GM12878 (cell line): Measurements from ENCODE around the gene IMPG2. TPM values are rescaled to one million over a fixed set of nuclear protein-coding genes. Genes with fewer than 3 reads are reported as not detected.
A peak's percentile ranks its signal among the peaks of the same experiment; 100 is the strongest.

Experiments
- ATAC-seq: fragments of 200-7000 bp; cut with Tn5 transposase; 3 replicates; pipeline ENCODE4 v1.9.1; 2020; ENCODE audit warnings: mild to moderate bottlenecking, moderate library complexity
- BruUV-seq: library from RNA; stranded (reverse); fragments of 400-500 nt; replicated peaks from 2 replicates; lab custom pipeline; 2021; lab: Mats Ljungman, UMichigan
- CTCF ChIA-PET: fragments of 300-600 bp; sonication (Branson Sonifier 250); formaldehyde crosslinking; extraction: SDS; loops from one replicate; lab custom pipeline; 2021; ENCODE audit warnings: inconsistent platforms; lab: Yijun Ruan, JAX
- POLR2A ChIA-PET: fragments of 350-600 bp; formaldehyde crosslinking; extraction: SDS; loops from one replicate; lab custom pipeline; 2021; ENCODE audit warnings: inconsistent platforms; lab: Charles Lee
- RAD21 ChIA-PET: fragments of 300-600 bp; sonication (Branson Sonifier 250); formaldehyde crosslinking; loops from one replicate; lab custom pipeline; 2023; ENCODE audit warnings: antibody characterized with exemption; ENCODE audit not compliant: unreplicated experiment; lab: Charles Lee
- SMC1A ChIA-PET: fragments of 300-600 bp; sonication (Branson Sonifier 250); formaldehyde crosslinking; loops from one replicate; lab custom pipeline; 2023; ENCODE audit not compliant: unreplicated experiment, uncharacterized antibody; lab: Charles Lee
- DNase-seq: peaks from one replicate; pipeline ENCODE4 v3.0.0-alpha.2; 2011; ENCODE audit warnings: low read depth, low spot score
- FAIRE-seq: peaks from 3 replicates; lab custom pipeline; 2011; peaks lifted over from hg19 to GRCh38; lab: Jason Lieb, UNC
- H2AFZ ChIP-seq: 2 replicates; pipeline ENCODE4 v1.6.0; 2011; ENCODE audit warnings: low read depth, low read length, control low read depth; ENCODE audit not compliant: control insufficient read depth
- H3K27ac ChIP-seq: 2 replicates; pipeline ENCODE4 v1.5.1; 2011; ENCODE audit warnings: control low read depth; ENCODE audit not compliant: control insufficient read depth, insufficient read depth
- H3K27me3 ChIP-seq, 2 experiments: replicated peaks in 1 of 2; 2 replicates each; pipeline versions ENCODE4 v1.6.0 to v1.6.1; 2011; ENCODE audit warnings: low read length in 1 of 2; ENCODE audit not compliant: control insufficient read depth in 2 of 2, insufficient read depth in 2 of 2
- H3K36me3 ChIP-seq, 2 experiments: 2 replicates each; pipeline ENCODE4 v1.5.1; 2011; ENCODE audit warnings: low read length in 1 of 2; ENCODE audit not compliant: control insufficient read depth in 2 of 2, insufficient read depth in 2 of 2
- H3K4me1 ChIP-seq: 2 replicates; pipeline ENCODE4 v1.6.1; 2011; ENCODE audit warnings: mild to moderate bottlenecking, low read length, moderate library complexity, mixed read lengths; ENCODE audit not compliant: control insufficient read depth, insufficient read depth
- H3K4me2 ChIP-seq: 2 replicates; pipeline ENCODE4 v1.6.0; 2011; ENCODE audit warnings: control low read depth; ENCODE audit not compliant: control insufficient read depth, insufficient read depth
- H3K4me3 ChIP-seq: fragments of 200-600 bp; sonication (generic); 2 replicates; pipeline ENCODE4 v1.5.1; 2016
- H3K79me2 ChIP-seq: 2 replicates; pipeline ENCODE4 v1.6.0; 2011; ENCODE audit warnings: low read length; ENCODE audit not compliant: control insufficient read depth, insufficient read depth
- H3K9ac ChIP-seq: 2 replicates; pipeline ENCODE4 v1.8.0; 2011; ENCODE audit warnings: low read length, control low read depth, mixed read lengths; ENCODE audit not compliant: control insufficient read depth, insufficient read depth
- H3K9me3 ChIP-seq: replicated peaks from 3 replicates; pipeline ENCODE4 v1.5.1; 2011; ENCODE audit warnings: mild to moderate bottlenecking, low read length; ENCODE audit not compliant: control insufficient read depth, insufficient read depth
- H4K20me1 ChIP-seq: 2 replicates; pipeline ENCODE4 v1.6.0; 2011; ENCODE audit not compliant: control insufficient read depth, insufficient read depth
- CEBPB ChIP-seq, 2 experiments: fragments of 150-350 bp in 1 of 2; IDR thresholded peaks; 2 replicates each; pipeline ENCODE4 v1.6.1; 2012 to 2014; ENCODE audit warnings: low read depth in 2 of 2, low read length in 2 of 2, borderline replicate concordance in 1 of 2, inconsistent platforms in 1 of 2
- CREB1 ChIP-seq: IDR thresholded peaks from 2 replicates; pipeline ENCODE4 v1.6.1; 2012; ENCODE audit warnings: low read depth, mild to moderate bottlenecking, inconsistent platforms
- GATAD2B ChIP-seq: fragments of 450-650 bp; conservative IDR thresholded peaks from 2 replicates; pipeline ENCODE4 v1.6.1; 2017; ENCODE audit warnings: low read depth, mild to moderate bottlenecking, moderate library complexity
- HCFC1 ChIP-seq: fragments of 150-350 bp; IDR thresholded peaks from 2 replicates; pipeline ENCODE4 v1.6.1; 2014; ENCODE audit warnings: low read length
- JUNB ChIP-seq: IDR thresholded peaks from 2 replicates; pipeline ENCODE4 v1.6.1; 2016; ENCODE audit warnings: antibody characterized with exemption, mild to moderate bottlenecking
- NFYA ChIP-seq: IDR thresholded peaks from 2 replicates; pipeline ENCODE4 v1.6.1; 2011; ENCODE audit warnings: low read depth, mild to moderate bottlenecking, low read length, improper control_type of control experiment, borderline replicate concordance
- NRF1 ChIP-seq: conservative IDR thresholded peaks from 2 replicates; pipeline ENCODE4 v1.6.1; 2011; ENCODE audit warnings: mild to moderate bottlenecking, low read depth, low read length, improper control_type of control experiment
- SMAD5 ChIP-seq: IDR thresholded peaks from 2 replicates; pipeline ENCODE4 v1.6.1; 2016; ENCODE audit warnings: antibody characterized with exemption, low read depth
- SMARCA5 ChIP-seq: fragments of 450-650 bp; IDR thresholded peaks from 2 replicates; pipeline ENCODE4 v1.6.1; 2017; ENCODE audit warnings: mild to moderate bottlenecking
- SREBF1 ChIP-seq: IDR thresholded peaks from 2 replicates; pipeline ENCODE4 v1.6.1; 2012; ENCODE audit warnings: mild to moderate bottlenecking, low read length
- YBX1 ChIP-seq: fragments of 450-650 bp; IDR thresholded peaks from 2 replicates; pipeline ENCODE4 v1.6.1; 2016; ENCODE audit warnings: antibody characterized with exemption
- ZNF274 ChIP-seq: IDR thresholded peaks from one replicate; pipeline ENCODE4 v1.8.0; 2011; ENCODE audit not compliant: insufficient read length, insufficient read depth
- WGBS: methylation state at CpG from one replicate; pipeline ENCODE4 v1.1.6; 2016; ENCODE audit warnings: low lambda C conversion rate; ENCODE audit not compliant: insufficient replicate concordance, insufficient coverage; ENCODE audit errors: missing lambda C conversion rate; 5-methylcytosine and 5-hydroxymethylcytosine counted together
- in situ Hi-C: fragments of 300-500 bp; cut with MboI; formaldehyde crosslinking; loops from 9 replicates; pipeline ENCODE4 v1.14.3; 2018; ENCODE audit warnings: mixed read lengths
- intact Hi-C: fragments of 100-400 bp; cut with micrococcal nuclease; formaldehyde crosslinking; loops from one replicate; pipeline ENCODE4 v1.14.2; 2022; ENCODE audit not compliant: unreplicated experiment
- polyA plus RNA-seq, 11 experiments: library from polyadenylated mRNA; depleted of rRNA in 4 of 11; unstranded in 6 of 11; stranded (reverse) in 5 of 11; fragments of >200 nt; fragmentation: Nextera tagmentation in 4 of 11; fragmentation: Illumina TruSeq in 1 of 11; extraction: Ambion mirVana in 4 of 11; extraction: Trizol in 1 of 11; gene quantifications; 1 replicate in 1 of 11; 2 replicates in 10 of 11; pipeline versions ENCODE4 v1.2.1 to v1.2.3, GENCODE V29; 2011 to 2016; ENCODE audit warnings: inconsistent platforms in 2 of 11, missing spikeins in 2 of 11, low read depth in 1 of 11
- total RNA-seq, 4 experiments: library from RNA; depleted of rRNA in 3 of 4; stranded (reverse); fragments of >200 nt in 3 of 4; fragmentation: Illumina TruSeq in 1 of 4; extraction: Trizol in 1 of 4; gene quantifications; 2 replicates each; pipeline versions ENCODE4 v1.2.1 to v1.2.3, GENCODE V29; 2013 to 2021
- TF ChIP-seq, protein P1 (sequence below): fragments of 450-650 bp; conservative IDR thresholded peaks from 2 replicates; pipeline ENCODE4 v1.6.1; 2017; ENCODE audit warnings: mild to moderate bottlenecking, moderate library complexity
- TF ChIP-seq, protein P2 (sequence below): IDR thresholded peaks from 2 replicates; pipeline ENCODE4 v1.6.1; 2012; ENCODE audit warnings: low read length, inconsistent platforms
- TF ChIP-seq, protein P3 (sequence below): fragments of 450-650 bp; IDR thresholded peaks from 2 replicates; pipeline ENCODE4 v1.6.1; 2017; ENCODE audit warnings: mild to moderate bottlenecking, moderate library complexity
- TF ChIP-seq, protein P4 (sequence below): IDR thresholded peaks from 2 replicates; pipeline ENCODE4 v1.6.1; 2011; ENCODE audit warnings: borderline replicate concordance, low read depth, mild to moderate bottlenecking, moderate library complexity, low read length; ENCODE audit not compliant: insufficient read depth, poor library complexity, severe bottlenecking

IMPG2 gene
- total and polyA plus RNA-seq, 10 of the 15 experiments (the other 5 are each of a cell fraction or from before 2014, with no cell fraction given), result under 0.01 to 0.17 (median 0.10) TPM; not detected in 3

DNA sequence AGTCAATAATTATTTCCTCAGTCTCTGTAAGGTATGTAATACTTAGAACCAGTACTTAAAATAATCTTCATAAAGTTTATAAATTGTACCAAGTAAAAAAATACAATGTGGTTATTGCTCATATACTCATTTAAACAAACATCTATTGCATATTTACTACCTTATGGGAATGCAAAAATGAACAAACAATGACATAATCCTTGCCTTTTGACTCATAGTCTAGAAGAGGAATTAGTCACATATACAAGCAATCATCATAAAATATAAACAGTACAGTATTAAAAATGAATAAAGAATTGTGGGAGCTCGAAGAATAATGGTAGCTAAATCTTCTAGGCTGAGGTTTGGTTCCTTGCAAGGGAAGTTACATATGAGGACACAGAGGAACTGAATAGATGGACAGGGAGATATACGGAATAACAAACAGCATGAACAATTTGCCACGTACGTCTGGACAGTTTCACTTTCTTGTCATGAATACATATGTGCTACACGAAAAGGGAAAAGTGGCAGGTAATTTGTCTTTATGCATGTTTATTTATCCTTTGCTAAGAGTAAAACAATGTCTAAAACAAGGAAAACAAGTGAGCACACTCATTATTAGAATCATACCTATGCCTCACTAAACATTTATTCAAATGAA, 17.2 kb downstream of the IMPG2 start:
- intact Hi-C loops, result no loop called here
- WGBS, result 0% methylated on average over 5 of the region's 5 CpGs
- TF ChIP-seq SREBF1 (no peak), NRF1 (no peak), SMAD5 (no peak), CREB1 (0 out of 2 replicates have a peak, but pooled peaks have one; percentile 15), JUNB (peak; percentile 100), GATAD2B (no peak), SMARCA5 (no peak), HCFC1 (no peak), ZNF274 (no peak), YBX1 (no peak), CEBPB (IDR thresholded peaks at IDR 0.05; ENCODE audit: borderline replicate concordance in 1 of 2, low read depth in 2 of 2, low read length in 2 of 2) (peak in 1 of 2 experiments; percentile 71; a peak in 1 of 4 replicates), NFYA (no peak)
- TF ChIP-seq, protein P1, sequence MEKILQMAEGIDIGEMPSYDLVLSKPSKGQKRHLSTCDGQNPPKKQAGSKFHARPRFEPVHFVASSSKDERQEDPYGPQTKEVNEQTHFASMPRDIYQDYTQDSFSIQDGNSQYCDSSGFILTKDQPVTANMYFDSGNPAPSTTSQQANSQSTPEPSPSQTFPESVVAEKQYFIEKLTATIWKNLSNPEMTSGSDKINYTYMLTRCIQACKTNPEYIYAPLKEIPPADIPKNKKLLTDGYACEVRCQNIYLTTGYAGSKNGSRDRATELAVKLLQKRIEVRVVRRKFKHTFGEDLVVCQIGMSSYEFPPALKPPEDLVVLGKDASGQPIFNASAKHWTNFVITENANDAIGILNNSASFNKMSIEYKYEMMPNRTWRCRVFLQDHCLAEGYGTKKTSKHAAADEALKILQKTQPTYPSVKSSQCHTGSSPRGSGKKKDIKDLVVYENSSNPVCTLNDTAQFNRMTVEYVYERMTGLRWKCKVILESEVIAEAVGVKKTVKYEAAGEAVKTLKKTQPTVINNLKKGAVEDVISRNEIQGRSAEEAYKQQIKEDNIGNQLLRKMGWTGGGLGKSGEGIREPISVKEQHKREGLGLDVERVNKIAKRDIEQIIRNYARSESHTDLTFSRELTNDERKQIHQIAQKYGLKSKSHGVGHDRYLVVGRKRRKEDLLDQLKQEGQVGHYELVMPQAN, result no peak
- TF ChIP-seq, protein P2, sequence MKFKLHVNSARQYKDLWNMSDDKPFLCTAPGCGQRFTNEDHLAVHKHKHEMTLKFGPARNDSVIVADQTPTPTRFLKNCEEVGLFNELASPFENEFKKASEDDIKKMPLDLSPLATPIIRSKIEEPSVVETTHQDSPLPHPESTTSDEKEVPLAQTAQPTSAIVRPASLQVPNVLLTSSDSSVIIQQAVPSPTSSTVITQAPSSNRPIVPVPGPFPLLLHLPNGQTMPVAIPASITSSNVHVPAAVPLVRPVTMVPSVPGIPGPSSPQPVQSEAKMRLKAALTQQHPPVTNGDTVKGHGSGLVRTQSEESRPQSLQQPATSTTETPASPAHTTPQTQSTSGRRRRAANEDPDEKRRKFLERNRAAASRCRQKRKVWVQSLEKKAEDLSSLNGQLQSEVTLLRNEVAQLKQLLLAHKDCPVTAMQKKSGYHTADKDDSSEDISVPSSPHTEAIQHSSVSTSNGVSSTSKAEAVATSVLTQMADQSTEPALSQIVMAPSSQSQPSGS, result peak; percentile 100
- TF ChIP-seq, protein P3, sequence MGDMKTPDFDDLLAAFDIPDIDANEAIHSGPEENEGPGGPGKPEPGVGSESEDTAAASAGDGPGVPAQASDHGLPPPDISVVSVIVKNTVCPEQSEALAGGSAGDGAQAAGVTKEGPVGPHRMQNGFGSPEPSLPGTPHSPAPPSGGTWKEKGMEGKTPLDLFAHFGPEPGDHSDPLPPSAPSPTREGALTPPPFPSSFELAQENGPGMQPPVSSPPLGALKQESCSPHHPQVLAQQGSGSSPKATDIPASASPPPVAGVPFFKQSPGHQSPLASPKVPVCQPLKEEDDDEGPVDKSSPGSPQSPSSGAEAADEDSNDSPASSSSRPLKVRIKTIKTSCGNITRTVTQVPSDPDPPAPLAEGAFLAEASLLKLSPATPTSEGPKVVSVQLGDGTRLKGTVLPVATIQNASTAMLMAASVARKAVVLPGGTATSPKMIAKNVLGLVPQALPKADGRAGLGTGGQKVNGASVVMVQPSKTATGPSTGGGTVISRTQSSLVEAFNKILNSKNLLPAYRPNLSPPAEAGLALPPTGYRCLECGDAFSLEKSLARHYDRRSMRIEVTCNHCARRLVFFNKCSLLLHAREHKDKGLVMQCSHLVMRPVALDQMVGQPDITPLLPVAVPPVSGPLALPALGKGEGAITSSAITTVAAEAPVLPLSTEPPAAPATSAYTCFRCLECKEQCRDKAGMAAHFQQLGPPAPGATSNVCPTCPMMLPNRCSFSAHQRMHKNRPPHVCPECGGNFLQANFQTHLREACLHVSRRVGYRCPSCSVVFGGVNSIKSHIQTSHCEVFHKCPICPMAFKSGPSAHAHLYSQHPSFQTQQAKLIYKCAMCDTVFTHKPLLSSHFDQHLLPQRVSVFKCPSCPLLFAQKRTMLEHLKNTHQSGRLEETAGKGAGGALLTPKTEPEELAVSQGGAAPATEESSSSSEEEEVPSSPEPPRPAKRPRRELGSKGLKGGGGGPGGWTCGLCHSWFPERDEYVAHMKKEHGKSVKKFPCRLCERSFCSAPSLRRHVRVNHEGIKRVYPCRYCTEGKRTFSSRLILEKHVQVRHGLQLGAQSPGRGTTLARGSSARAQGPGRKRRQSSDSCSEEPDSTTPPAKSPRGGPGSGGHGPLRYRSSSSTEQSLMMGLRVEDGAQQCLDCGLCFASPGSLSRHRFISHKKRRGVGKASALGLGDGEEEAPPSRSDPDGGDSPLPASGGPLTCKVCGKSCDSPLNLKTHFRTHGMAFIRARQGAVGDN, result no peak
- TF ChIP-seq, protein P4, sequence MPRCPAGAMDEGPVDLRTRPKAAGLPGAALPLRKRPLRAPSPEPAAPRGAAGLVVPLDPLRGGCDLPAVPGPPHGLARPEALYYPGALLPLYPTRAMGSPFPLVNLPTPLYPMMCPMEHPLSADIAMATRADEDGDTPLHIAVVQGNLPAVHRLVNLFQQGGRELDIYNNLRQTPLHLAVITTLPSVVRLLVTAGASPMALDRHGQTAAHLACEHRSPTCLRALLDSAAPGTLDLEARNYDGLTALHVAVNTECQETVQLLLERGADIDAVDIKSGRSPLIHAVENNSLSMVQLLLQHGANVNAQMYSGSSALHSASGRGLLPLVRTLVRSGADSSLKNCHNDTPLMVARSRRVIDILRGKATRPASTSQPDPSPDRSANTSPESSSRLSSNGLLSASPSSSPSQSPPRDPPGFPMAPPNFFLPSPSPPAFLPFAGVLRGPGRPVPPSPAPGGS, result peak; percentile 46

More for the DNA sequence above, 17.2 kb downstream of the IMPG2 start:
- RAD21 ChIA-PET, result no interaction called here
- BruUV-seq, result no TSS peak
- Histone ChIP-seq H3K79me2 (no peaks in the 10 kb centered on the region), H3K4me3 (no peak overlapping the region), H3K4me2 (peak overlapping the region; percentile 30; the same call in 1 of the 2 replicates), H3K4me1 (no peaks in the 10 kb centered on the region), H3K9me3 (no peaks in the 10 kb centered on the region; the same call in 2 of the 3 replicates), H3K27me3 (no peaks in the 10 kb centered on the region), H4K20me1 (no peaks in the 10 kb centered on the region), H3K9ac (no peak overlapping the region), H3K36me3 (no peaks in the 10 kb centered on the region), H2AFZ (peak overlapping the region; percentile 2; the same call in 1 of the 2 replicates), H3K27ac (no peak overlapping the region)
- in situ Hi-C loops, result no loop called here
- ATAC-seq (peak; percentile 74), DNase-seq (no peak), FAIRE-seq (no peak)
- POLR2A ChIA-PET, result no interaction called here
- CTCF ChIA-PET, result no interaction called here
- SMC1A ChIA-PET, result interaction anchor here (0.5 to 1.0 kb wide), 3 partner anchors 22 to 562 kb away, joined by 3 read pairs; no protein-coding TSS in a partner anchor
